DOHH2 (cell line): Measurements from ENCODE around the gene IMMP2L.

Experiments used
- CTCF ChIP-seq: fragments of 200-600 bp; sonication (generic); IDR thresholded peaks from one replicate; pipeline ENCODE4 v1.5.1; 2014; ENCODE audit warnings: antibody characterized with exemption, mild to moderate bottlenecking, low read depth, low read length; ENCODE audit not compliant: poor library complexity, severe bottlenecking
- EZH2phosphoT487 ChIP-seq: fragments of 200-600 bp; sonication (generic); IDR thresholded peaks from 2 replicates; pipeline ENCODE4 v1.6.1; 2017; ENCODE audit warnings: borderline replicate concordance, mild to moderate bottlenecking, antibody characterized with exemption, low read length, moderate library complexity, mixed read lengths

- TF ChIP-seq CTCF = no peak
- no peak for TF ChIP-seq EZH2phosphoT487
Measured at GRCh38 chr7:111050875-111051416, 511.3 kb downstream of the IMMP2L start.
